Measurements from ENCODE around the gene SPDYE5. TPM values are rescaled to one million over a fixed set of nuclear protein-coding genes. Genes with fewer than 3 reads are reported as not detected.
"Not testable (repeated sequence)": the region's sequence is repeated elsewhere in the genome, so short reads cannot be mapped to it uniquely, and the experiment has no call there.

The SPDYE5 gene
- total and polyA plus RNA-seq, 10 of the 15 experiments (the other 5 are each of a cell fraction or from before 2014, with no cell fraction given), result 0.07 to 2.7 (median 1.4) TPM; not detected in 6

GRCh38 chr7:75442465-75443111, 49.5 kb upstream of the SPDYE5 start (continued):
- TF ChIP-seq DPF2 (IDR thresholded peaks at IDR 0.05) (0 out of 2 replicates have a peak, but pooled peaks have one; percentile 44), CREM (IDR thresholded peaks at IDR 0.05; ENCODE audit: low read depth) (0 out of 2 replicates have a peak, but pooled peaks have one; percentile 31), NKRF (conservative IDR thresholded peaks at IDR 0.05) (peak; percentile 86)

GRCh38 chr7:75449946-75450345, 42.2 kb upstream of the SPDYE5 start:
- BruUV-seq (replicated peaks); intact Hi-C loops (cut with micrococcal nuclease; ENCODE audit: unreplicated experiment); H2AFZ ChIP-seq (ENCODE audit: control insufficient read depth, low read depth, low read length); H3K9me3 ChIP-seq (replicated peaks; ENCODE audit: control insufficient read depth, insufficient read depth, low read length); H3K4me3 ChIP-seq; H3K36me3 ChIP-seq (ENCODE audit: control insufficient read depth in 2 of 2, insufficient read depth in 2 of 2, low read length in 1 of 2); RAD21 ChIA-PET (ENCODE audit: unreplicated experiment); H3K9ac ChIP-seq (ENCODE audit: control insufficient read depth, insufficient read depth, low read length); H3K79me2 ChIP-seq (ENCODE audit: control insufficient read depth, insufficient read depth, low read length); FAIRE-seq; H3K27ac ChIP-seq (ENCODE audit: control insufficient read depth, insufficient read depth); POLR2A ChIA-PET; H3K4me2 ChIP-seq (ENCODE audit: control insufficient read depth, insufficient read depth); H4K20me1 ChIP-seq (ENCODE audit: control insufficient read depth, insufficient read depth); SMC1A ChIA-PET (ENCODE audit: uncharacterized antibody, unreplicated experiment); H3K4me1 ChIP-seq (ENCODE audit: control insufficient read depth, insufficient read depth, low read length); ATAC-seq; in situ Hi-C loops (cut with MboI); DNase-seq (ENCODE audit: low read depth, low spot score); H3K27me3 ChIP-seq (replicated peaks in 1 of 2; ENCODE audit: control insufficient read depth in 2 of 2, insufficient read depth in 2 of 2, low read length in 1 of 2): not testable (repeated sequence)
- WGBS (ENCODE audit: insufficient coverage, insufficient replicate concordance, low lambda C conversion rate, missing lambda C conversion rate), result 100% methylated on average over 4 of the region's 5 CpGs
- CTCF ChIA-PET, result interaction anchor here (1.1 kb wide), 1 partner anchor 313 kb away, joined by 3 read pairs; no protein-coding TSS in a partner anchor
